Tongue (tissue), 2 donors: ENCODE results near the gene PPDPF. TPM values are rescaled to one million over a fixed set of nuclear protein-coding genes. Genes with fewer than 3 reads are reported as not detected.
"Not testable (repeated sequence)": the region's sequence is repeated elsewhere in the genome, so short reads cannot be mapped to it uniquely, and the experiment has no call there.

Source experiments
- DNase-seq: peaks from one replicate; pipeline ENCODE4 v3.0.0-alpha.2; 2015
- total RNA-seq: library from RNA; depleted of rRNA; stranded (reverse); fragments of >200 nt; gene quantifications from one replicate; pipeline ENCODE4 v1.2.3, GENCODE V29; 2014

The PPDPF gene
- total RNA-seq, 1 donor from 2014 or later, result 35.2 TPM

- DNase-seq, result no peak
These were observed 44.6 kb downstream of the PPDPF start for GRCh38 chr20:63565021-63565698.

GRCh38 chr20:63565699-63566335 is 45.3 kb downstream of the PPDPF start:
- no peak for DNase-seq

GRCh38 chr20:63566395-63567135 is 46.0 kb downstream of the PPDPF start:
- DNase-seq, result no peak

GRCh38 chr20:63567136-63567385 is 46.5 kb downstream of the PPDPF start:
- no peak for DNase-seq

- no peak for DNase-seq
These were observed 47.0 kb downstream of the PPDPF start for GRCh38 chr20:63567386-63568169.

GRCh38 chr20:63568170-63568981 is 47.8 kb downstream of the PPDPF start:
- no peak for DNase-seq

- DNase-seq, result peak; percentile 56
These were observed 48.7 kb downstream of the PPDPF start for GRCh38 chr20:63568986-63569949.

GRCh38 chr20:63570281-63571086 is 49.9 kb downstream of the PPDPF start:
- no peak for DNase-seq

- not testable (repeated sequence) for DNase-seq
These were observed 50.5 kb downstream of the PPDPF start for GRCh38 chr20:63571087-63571478.

Other genes starting within 250 kb of the PPDPF start
- gene ARFGAP1, start 248.0 kb upstream of the PPDPF start, total RNA-seq, result 47.1 TPM
- 6.2 TPM for gene COL20A1, start 227.6 kb upstream of the PPDPF start, total RNA-seq
- 1.8 TPM for gene CHRNA4, start 159.4 kb upstream of the PPDPF start, total RNA-seq
- gene KCNQ2, start 48.1 kb upstream of the PPDPF start, total RNA-seq, result 2.6 TPM
- 858 TPM for gene EEF1A2, start 21.7 kb upstream of the PPDPF start, total RNA-seq
- 4.6 TPM for gene PTK6, start 16.6 kb downstream of the PPDPF start, total RNA-seq
- gene SRMS, start 27.0 kb downstream of the PPDPF start, total RNA-seq, result not detected
- 0.10 TPM for gene FNDC11, start 33.4 kb downstream of the PPDPF start, total RNA-seq
- 27.1 TPM for gene HELZ2, start 53.5 kb downstream of the PPDPF start, total RNA-seq
- gene GMEB2, start 106.3 kb downstream of the PPDPF start, total RNA-seq, result 9.9 TPM
- gene STMN3, start 132.7 kb downstream of the PPDPF start, total RNA-seq, result 15.6 TPM
- gene RTEL1, start 137.5 kb downstream of the PPDPF start, total RNA-seq, result 9.2 TPM
- gene TNFRSF6B, start 175.9 kb downstream of the PPDPF start, total RNA-seq, result 1.1 TPM
- 36.3 TPM for gene ARFRP1, start 187.2 kb downstream of the PPDPF start, total RNA-seq
- gene ZGPAT, start 187.3 kb downstream of the PPDPF start, total RNA-seq, result 14.1 TPM
- gene LIME1, start 215.9 kb downstream of the PPDPF start, total RNA-seq, result 6.8 TPM
- gene SLC2A4RG, start 219.0 kb downstream of the PPDPF start, total RNA-seq, result 67.0 TPM